HL-60/S4 treated with retinoic acid at 250 ng/mL for 4 days and 3 days (cell line): Measurements from ENCODE around the gene YEATS2.

Experiments
- in situ Hi-C: fragments of 300-500 bp; cut with MboI; formaldehyde crosslinking; loops from 2 replicates; pipeline ENCODE4 v1.7.0; 2022; ENCODE audit warnings: low sequenced_read_pairs

YEATS2 gene

GRCh38 chr3:183828538-183828870 is 130.9 kb downstream of the YEATS2 start:
- in situ Hi-C loops, result no loop called here

- in situ Hi-C loops, result no loop called here
Observed at GRCh38 chr3:183829466-183829865, 131.9 kb downstream of the YEATS2 start.

GRCh38 chr3:183830187-183830586 is 132.6 kb downstream of the YEATS2 start:
- in situ Hi-C loops, result no loop called here

- in situ Hi-C loops, result no loop called here
Observed at GRCh38 chr3:183833516-183833915, 135.9 kb downstream of the YEATS2 start.

- in situ Hi-C loops, result no loop called here
Observed at GRCh38 chr3:183837390-183837789, 139.8 kb downstream of the YEATS2 start.

- in situ Hi-C loops, result no loop called here
Observed at GRCh38 chr3:183837894-183838293, 140.3 kb downstream of the YEATS2 start.

GRCh38 chr3:183839751-183840150 is 142.2 kb downstream of the YEATS2 start:
- in situ Hi-C loops, result no loop called here

GRCh38 chr3:183844606-183845005 is 147.0 kb downstream of the YEATS2 start:
- in situ Hi-C loops, result no loop called here

GRCh38 chr3:183845090-183845489 is 147.5 kb downstream of the YEATS2 start:
- in situ Hi-C loops, result no loop called here

- in situ Hi-C loops, result no loop called here
Observed at GRCh38 chr3:183845608-183846288, 148.2 kb downstream of the YEATS2 start.

- in situ Hi-C loops, result no loop called here
Observed at GRCh38 chr3:183854318-183855035, 156.9 kb downstream of the YEATS2 start.

GRCh38 chr3:183857863-183858262 is 160.3 kb downstream of the YEATS2 start:
- in situ Hi-C loops, result no loop called here
